Measurements from ENCODE around the gene NRP2. TPM values are rescaled to one million over a fixed set of nuclear protein-coding genes. Genes with fewer than 3 reads are reported as not detected.

The NRP2 gene
- total RNA-seq, 4 donors from 2014 or later: 195 to 440 (median 314) TPM

- no peak for TF ChIP-seq POLR2AphosphoS5 (IDR thresholded peaks at IDR 0.05)
- TF ChIP-seq POLR2A (IDR thresholded peaks at IDR 0.05; ENCODE audit: low read depth): no peak
- TF ChIP-seq CTCF (IDR thresholded peaks at IDR 0.05): no peak
- TF ChIP-seq EP300 (IDR thresholded peaks at IDR 0.05): no peak
- no peak overlapping the region for H3K4me3 ChIP-seq
- no peaks in the 10 kb centered on the region for H3K27me3 ChIP-seq
- no peak for DNase-seq (ENCODE audit: extremely low spot score)
- H3K27ac ChIP-seq (replicated peaks in 1 of 4): no peak overlapping the region
- H3K36me3 ChIP-seq: no peaks in the 10 kb centered on the region
- H3K9me3 ChIP-seq: no peaks in the 10 kb centered on the region
- peaks cover 0 to 5% (median 2%) of the 10 kb centered on the region in 4 donors for H3K4me1 ChIP-seq
- intact Hi-C loops (cut with DNase I): no loop called here
Observed at GRCh38 chr2:205816268-205816667, 134.0 kb downstream of the NRP2 start.

- TF ChIP-seq POLR2A (IDR thresholded peaks at IDR 0.05; ENCODE audit: low read depth): no peak
- no peak for TF ChIP-seq EP300 (IDR thresholded peaks at IDR 0.05)
- TF ChIP-seq POLR2AphosphoS5 (IDR thresholded peaks at IDR 0.05): no peak
- no peak for TF ChIP-seq CTCF (IDR thresholded peaks at IDR 0.05)
- H3K27me3 ChIP-seq: no peaks in the 10 kb centered on the region
- 100% methylated on average over 2 of the region's 2 CpGs for WGBS
- peaks cover 0 to 11% (median 5%) of the 10 kb centered on the region in 4 donors for H3K4me1 ChIP-seq
- H3K4me3 ChIP-seq: no peak overlapping the region
- no peak overlapping the region for H3K27ac ChIP-seq (replicated peaks in 1 of 4)
- intact Hi-C loops (cut with DNase I): no loop called here
- no peak for DNase-seq (ENCODE audit: extremely low spot score)
- H3K9me3 ChIP-seq: no peaks in the 10 kb centered on the region
- no peaks in the 10 kb centered on the region for H3K36me3 ChIP-seq
Observed at GRCh38 chr2:205822579-205822978, 140.3 kb downstream of the NRP2 start.

GRCh38 chr2:205827809-205828365 is 145.6 kb downstream of the NRP2 start:
- H3K27ac ChIP-seq (replicated peaks in 1 of 4): no peak overlapping the region

GRCh38 chr2:205833864-205834263 is 151.6 kb downstream of the NRP2 start:
- Histone ChIP-seq H3K36me3 (no peaks in the 10 kb centered on the region), H3K27ac (replicated peaks in 1 of 4) (peak overlapping the region in 1 of 4 donors; percentile 75), H3K27me3 (no peaks in the 10 kb centered on the region), H3K9me3 (peaks cover 0 to 5% (median 0%) of the 10 kb centered on the region in 4 donors), H3K4me1 (peaks cover 3 to 53% (median 45%) of the 10 kb centered on the region in 4 donors), H3K4me3 (no peak overlapping the region)
- intact Hi-C loops (cut with DNase I): no loop called here
- no peak for DNase-seq (ENCODE audit: extremely low spot score)
- TF ChIP-seq POLR2A (IDR thresholded peaks at IDR 0.05; ENCODE audit: low read depth) (no peak), POLR2AphosphoS5 (IDR thresholded peaks at IDR 0.05) (no peak), CTCF (IDR thresholded peaks at IDR 0.05) (no peak), EP300 (IDR thresholded peaks at IDR 0.05) (no peak)
- 67% methylated on average over 2 of the region's 2 CpGs for WGBS

More at GRCh38 chr2:205827809-205828365, 145.6 kb downstream of the NRP2 start:
- no peaks in the 10 kb centered on the region for H3K9me3 ChIP-seq
- WGBS: 76% methylated on average over 9 of the region's 9 CpGs
- intact Hi-C loops (cut with DNase I): no loop called here
- DNase-seq (ENCODE audit: extremely low spot score): no peak
- no peaks in the 10 kb centered on the region for H3K36me3 ChIP-seq
- no peak for TF ChIP-seq POLR2A (IDR thresholded peaks at IDR 0.05; ENCODE audit: low read depth)
- TF ChIP-seq CTCF (IDR thresholded peaks at IDR 0.05): no peak
- no peak for TF ChIP-seq POLR2AphosphoS5 (IDR thresholded peaks at IDR 0.05)
- no peak for TF ChIP-seq EP300 (IDR thresholded peaks at IDR 0.05)
- H3K4me1 ChIP-seq: peaks cover 0 to 19% (median 6%) of the 10 kb centered on the region in 4 donors
- no peaks in the 10 kb centered on the region for H3K27me3 ChIP-seq
- no peak overlapping the region for H3K4me3 ChIP-seq

- WGBS: 21% methylated on average over 3 of the region's 3 CpGs
- Histone ChIP-seq H3K4me1 (peaks cover 3 to 53% (median 45%) of the 10 kb centered on the region in 4 donors), H3K9me3 (peaks cover 0 to 5% (median 0%) of the 10 kb centered on the region in 4 donors), H3K36me3 (no peaks in the 10 kb centered on the region), H3K27me3 (no peaks in the 10 kb centered on the region), H3K4me3 (no peak overlapping the region), H3K27ac (replicated peaks in 1 of 4) (peak overlapping the region; percentile 75 to 83 (median 80))
- TF ChIP-seq EP300 (IDR thresholded peaks at IDR 0.05) (no peak), CTCF (IDR thresholded peaks at IDR 0.05) (no peak), POLR2AphosphoS5 (IDR thresholded peaks at IDR 0.05) (no peak), POLR2A (IDR thresholded peaks at IDR 0.05; ENCODE audit: low read depth) (no peak)
- DNase-seq (ENCODE audit: extremely low spot score): no peak
- intact Hi-C loops (cut with DNase I): loop anchor here (5.0 kb wide), 1 partner anchor 38 kb away; no protein-coding TSS in a partner anchor
Observed at GRCh38 chr2:205834796-205835195, 152.5 kb downstream of the NRP2 start.

All from esophagus muscularis mucosa (tissue), 4 donors.